Measurements from ENCODE around the gene PLEKHA7. TPM values are rescaled to one million over a fixed set of nuclear protein-coding genes. Genes with fewer than 3 reads are reported as not detected.
"Not testable (repeated sequence)": the region's sequence is repeated elsewhere in the genome, so short reads cannot be mapped to it uniquely, and the experiment has no call there.

PLEKHA7 gene
- total RNA-seq, 3 donors from 2014 or later, result 9.8 to 54.6 (median 36.7) TPM

GRCh38 chr11:16912692-16913111 is 101.5 kb downstream of the PLEKHA7 start:
- no peaks in the 10 kb centered on the region for H3K36me3 ChIP-seq
- DNase-seq (ENCODE audit: low spot score in 2 of 2), result no peak
- no peak overlapping the region for H3K27ac ChIP-seq
- H3K4me1 ChIP-seq, result peaks cover 0 to 7% of the 10 kb centered on the region in 2 donors
- TF ChIP-seq POLR2AphosphoS5 (IDR thresholded peaks at IDR 0.05) (no peak), POLR2A (IDR thresholded peaks at IDR 0.05) (no peak)
- TF ChIP-seq, protein P1, sequence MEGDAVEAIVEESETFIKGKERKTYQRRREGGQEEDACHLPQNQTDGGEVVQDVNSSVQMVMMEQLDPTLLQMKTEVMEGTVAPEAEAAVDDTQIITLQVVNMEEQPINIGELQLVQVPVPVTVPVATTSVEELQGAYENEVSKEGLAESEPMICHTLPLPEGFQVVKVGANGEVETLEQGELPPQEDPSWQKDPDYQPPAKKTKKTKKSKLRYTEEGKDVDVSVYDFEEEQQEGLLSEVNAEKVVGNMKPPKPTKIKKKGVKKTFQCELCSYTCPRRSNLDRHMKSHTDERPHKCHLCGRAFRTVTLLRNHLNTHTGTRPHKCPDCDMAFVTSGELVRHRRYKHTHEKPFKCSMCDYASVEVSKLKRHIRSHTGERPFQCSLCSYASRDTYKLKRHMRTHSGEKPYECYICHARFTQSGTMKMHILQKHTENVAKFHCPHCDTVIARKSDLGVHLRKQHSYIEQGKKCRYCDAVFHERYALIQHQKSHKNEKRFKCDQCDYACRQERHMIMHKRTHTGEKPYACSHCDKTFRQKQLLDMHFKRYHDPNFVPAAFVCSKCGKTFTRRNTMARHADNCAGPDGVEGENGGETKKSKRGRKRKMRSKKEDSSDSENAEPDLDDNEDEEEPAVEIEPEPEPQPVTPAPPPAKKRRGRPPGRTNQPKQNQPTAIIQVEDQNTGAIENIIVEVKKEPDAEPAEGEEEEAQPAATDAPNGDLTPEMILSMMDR (IDR thresholded peaks at IDR 0.05), result no peak
- no peak overlapping the region for H3K4me3 ChIP-seq
- intact Hi-C loops (cut with DNase I; ENCODE audit: low total_unique reads), result no loop called here
- H3K9me3 ChIP-seq, result no peaks in the 10 kb centered on the region
- H3K27me3 ChIP-seq, result no peaks in the 10 kb centered on the region

GRCh38 chr11:16911658-16912057 is 102.6 kb downstream of the PLEKHA7 start:
- Histone ChIP-seq H3K27ac (no peak overlapping the region), H3K4me3 (no peak overlapping the region), H3K9me3 (no peaks in the 10 kb centered on the region), H3K36me3 (no peaks in the 10 kb centered on the region), H3K27me3 (no peaks in the 10 kb centered on the region), H3K4me1 (peaks cover 0 to 7% of the 10 kb centered on the region in 2 donors)
- TF ChIP-seq POLR2AphosphoS5 (IDR thresholded peaks at IDR 0.05), result no peak
- no peak for TF ChIP-seq POLR2A (IDR thresholded peaks at IDR 0.05)
- TF ChIP-seq, protein P1 (IDR thresholded peaks at IDR 0.05), result no peak
- intact Hi-C loops (cut with DNase I; ENCODE audit: low total_unique reads), result no loop called here
- no peak for DNase-seq (ENCODE audit: low spot score in 2 of 2)

DNA sequence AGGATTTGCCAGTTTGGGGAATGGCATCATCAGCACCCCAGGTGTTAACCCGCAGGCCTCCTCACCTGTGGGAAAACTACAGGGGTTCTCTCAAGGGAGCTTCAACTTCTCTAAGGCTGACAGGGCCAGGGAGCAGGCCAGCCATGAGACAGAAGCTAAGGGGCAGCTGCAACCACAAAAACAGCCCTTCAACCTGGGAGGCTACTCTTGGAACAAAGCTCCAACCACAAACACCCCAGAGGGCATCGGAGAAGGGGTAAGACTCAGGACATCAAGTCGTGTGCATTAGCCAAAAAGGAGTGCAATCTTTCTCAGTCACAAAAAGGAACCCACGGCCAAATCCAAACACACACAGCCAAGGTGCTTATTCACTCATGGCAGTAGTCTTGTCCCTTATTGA is 103.0 kb downstream of the PLEKHA7 start:
- intact Hi-C loops (cut with DNase I; ENCODE audit: low total_unique reads), result no loop called here

DNA sequence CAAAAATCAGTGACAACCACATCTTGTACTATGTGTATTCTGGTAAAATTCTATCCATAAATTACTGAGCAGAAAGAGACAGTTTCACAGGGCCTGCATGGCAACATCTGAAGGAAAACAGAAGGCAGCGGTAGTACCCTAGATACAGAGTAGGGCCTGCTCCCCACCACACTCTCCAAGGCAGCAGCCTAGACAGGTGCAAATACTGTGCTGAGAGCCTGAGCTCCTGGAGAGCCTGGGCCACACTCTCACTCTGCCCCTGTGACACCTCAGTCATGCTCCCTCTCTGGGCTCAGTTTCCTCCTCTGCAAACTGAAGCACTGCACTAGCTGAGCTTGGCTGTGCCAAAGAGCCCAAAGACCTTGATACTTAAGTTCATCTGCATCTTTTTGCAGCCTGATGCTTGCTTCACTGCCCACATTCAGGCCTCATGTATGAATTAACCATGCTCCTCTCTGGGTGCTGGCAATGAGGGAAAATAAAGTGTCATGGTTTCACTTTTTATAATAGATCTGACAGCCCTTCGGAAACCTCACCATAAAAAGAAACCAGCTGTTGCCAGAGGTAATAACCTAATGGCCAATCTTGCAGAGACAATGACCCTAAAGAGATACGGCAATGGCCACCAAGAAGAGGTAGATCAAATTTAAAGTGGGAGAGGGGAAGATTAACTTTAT is 104.7 kb downstream of the PLEKHA7 start:
- no peaks in the 10 kb centered on the region for H3K36me3 ChIP-seq
- peaks cover 0 to 7% of the 10 kb centered on the region in 2 donors for H3K4me1 ChIP-seq
- H3K27me3 ChIP-seq, result no peaks in the 10 kb centered on the region
- intact Hi-C loops (cut with DNase I; ENCODE audit: low total_unique reads), result no loop called here
- DNase-seq (ENCODE audit: low spot score in 2 of 2), result no peak
- H3K9me3 ChIP-seq, result no peaks in the 10 kb centered on the region
- no peak for TF ChIP-seq POLR2A (IDR thresholded peaks at IDR 0.05)
- H3K4me3 ChIP-seq, result no peak overlapping the region
- H3K27ac ChIP-seq, result no peak overlapping the region

More for the DNA sequence above, 103.0 kb downstream of the PLEKHA7 start:
- Histone ChIP-seq H3K4me1 (peaks cover 0 to 7% of the 10 kb centered on the region in 2 donors), H3K4me3 (no peak overlapping the region), H3K9me3 (no peaks in the 10 kb centered on the region), H3K27ac (no peak overlapping the region), H3K27me3 (no peaks in the 10 kb centered on the region), H3K36me3 (no peaks in the 10 kb centered on the region)
- DNase-seq (ENCODE audit: low spot score in 2 of 2), result no peak
- TF ChIP-seq, protein P1 (IDR thresholded peaks at IDR 0.05), result no peak
- TF ChIP-seq POLR2A (IDR thresholded peaks at IDR 0.05) (no peak), POLR2AphosphoS5 (IDR thresholded peaks at IDR 0.05) (no peak)

- H3K9me3 ChIP-seq, result no peaks in the 10 kb centered on the region
- no peak for TF ChIP-seq POLR2AphosphoS5 (IDR thresholded peaks at IDR 0.05)
- TF ChIP-seq POLR2A (IDR thresholded peaks at IDR 0.05), result no peak
- TF ChIP-seq, protein P1 (IDR thresholded peaks at IDR 0.05), result no peak
- no peak for DNase-seq (ENCODE audit: low spot score in 2 of 2)
- no peaks in the 10 kb centered on the region for H3K36me3 ChIP-seq
- H3K4me1 ChIP-seq, result no peaks in the 10 kb centered on the region
- no peak overlapping the region for H3K4me3 ChIP-seq
- no peak overlapping the region for H3K27ac ChIP-seq
- intact Hi-C loops (cut with DNase I; ENCODE audit: low total_unique reads), result no loop called here
- no peaks in the 10 kb centered on the region for H3K27me3 ChIP-seq
Observed at GRCh38 chr11:16905375-16905774, 108.8 kb downstream of the PLEKHA7 start.

DNA sequence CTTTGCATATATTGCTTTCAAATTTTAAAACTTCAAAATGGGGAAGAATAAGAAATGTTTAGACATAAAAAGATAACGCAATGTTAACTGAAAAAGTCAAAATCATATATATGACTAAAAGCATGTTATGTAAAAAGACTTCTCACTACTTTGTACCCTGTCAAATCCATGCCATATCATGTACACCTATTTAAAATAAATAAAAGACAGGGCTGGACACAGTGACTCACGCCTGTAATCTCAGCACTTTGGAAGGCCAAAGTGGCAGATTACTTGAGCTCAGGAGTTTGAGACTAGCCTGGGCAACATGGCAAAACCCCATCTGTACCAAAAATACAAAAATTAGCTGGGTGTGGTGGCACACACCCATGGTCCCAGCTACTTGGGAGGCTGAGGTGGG is 109.5 kb downstream of the PLEKHA7 start:
- intact Hi-C loops (cut with DNase I; ENCODE audit: low total_unique reads); H3K27ac ChIP-seq; H3K36me3 ChIP-seq; H3K4me3 ChIP-seq; DNase-seq (ENCODE audit: low spot score in 2 of 2); H3K4me1 ChIP-seq; H3K27me3 ChIP-seq; H3K9me3 ChIP-seq: not testable (repeated sequence)

Data from breast epithelium (tissue), 4 donors.